K562 (cell line): Measurements from ENCODE around the gene SCNN1A. TPM values are rescaled to one million over a fixed set of nuclear protein-coding genes. Genes with fewer than 3 reads are reported as not detected.

Experiments used
- ATAC-seq: fragments of 200-7000 bp; cut with Tn5 transposase; 3 replicates; pipeline ENCODE4 v1.9.1; 2020; ENCODE audit warnings: moderate library complexity
- BruUV-seq: library from RNA; stranded (reverse); fragments of 400-500 nt; replicated peaks from 2 replicates; lab custom pipeline; 2021; lab: Mats Ljungman, UMichigan
- CTCF ChIA-PET: fragments of 300-600 bp; formaldehyde crosslinking; extraction: SDS; loops from one replicate; lab custom pipeline; 2021; ENCODE audit warnings: low intra/inter-chr PET ratio; lab: Yijun Ruan, JAX
- POLR2A ChIA-PET: fragments of 300-600, 350-650 bp; sonication (Branson Sonifier 250); formaldehyde crosslinking; extraction: SDS; loops from one replicate; lab custom pipeline; 2021; ENCODE audit warnings: antibody characterized with exemption, inconsistent platforms; lab: Yijun Ruan, JAX
- DNase-seq, 4 experiments: peaks; one replicate each; pipeline versions ENCODE4 v3.0.0 to v3.0.0-alpha.2; 2011 to 2018; ENCODE audit warnings: low spot score in 3 of 4, mixed read lengths in 3 of 4; ENCODE audit errors: extremely low read depth in 1 of 4
- FAIRE-seq: peaks from 2 replicates; lab custom pipeline; 2011; peaks lifted over from hg19 to GRCh38; lab: Jason Lieb, UNC
- H2AFZ ChIP-seq: 2 replicates; pipeline ENCODE4 v1.6.0; 2011; ENCODE audit warnings: low read depth, low read length, control low read depth, inconsistent platforms
- H3K27ac ChIP-seq: fragments of 200-600 bp; 3 replicates; pipeline ENCODE4 v1.8.0; 2011; ENCODE audit warnings: low read depth, mild to moderate bottlenecking, control low read depth, inconsistent platforms, low read length, moderate library complexity, mixed read lengths; ENCODE audit errors: extremely low read depth
- H3K27me3 ChIP-seq, 2 experiments: fragments of 300-600 bp in 1 of 2; 2 replicates in 1 of 2; 3 replicates in 1 of 2; pipeline versions ENCODE4 v1.6.0 to v1.8.0; 2011; ENCODE audit warnings: inconsistent platforms in 2 of 2, low read length in 2 of 2, mild to moderate bottlenecking in 1 of 2, mixed read lengths in 1 of 2, moderate library complexity in 1 of 2; ENCODE audit not compliant: control insufficient read depth in 2 of 2, insufficient read depth in 2 of 2
- H3K36me3 ChIP-seq: fragments of 300-600 bp; 3 replicates; pipeline ENCODE4 v1.8.0; 2011; ENCODE audit warnings: mild to moderate bottlenecking, low read length, inconsistent platforms; ENCODE audit not compliant: control insufficient read depth, insufficient read depth
- H3K4me1 ChIP-seq, 2 experiments: fragments of 200-600 bp in 1 of 2; replicated peaks in 1 of 2; 2 replicates in 1 of 2; 3 replicates in 1 of 2; pipeline versions ENCODE4 v1.5.1 to v1.8.0; 2011; ENCODE audit warnings: inconsistent platforms in 2 of 2, low read length in 2 of 2, mild to moderate bottlenecking in 1 of 2, mixed read lengths in 1 of 2, moderate library complexity in 1 of 2; ENCODE audit not compliant: control insufficient read depth in 2 of 2, insufficient read depth in 2 of 2
- H3K4me2 ChIP-seq: 2 replicates; pipeline ENCODE4 v1.6.1; 2011; ENCODE audit warnings: low read length, control low read depth, inconsistent platforms, mixed read lengths; ENCODE audit not compliant: insufficient read depth
- H3K4me3 ChIP-seq: fragments of 200-600 bp; sonication (generic), shearing (Covaris generic); 2 replicates; pipeline ENCODE4 v1.5.1; 2016; ENCODE audit warnings: control low read depth, inconsistent platforms
- H3K79me2 ChIP-seq: fragments of 200-600 bp; 3 replicates; pipeline ENCODE4 v1.8.0; 2011; ENCODE audit warnings: low read length, inconsistent platforms; ENCODE audit not compliant: control insufficient read depth, insufficient read depth
- H3K9ac ChIP-seq, 2 experiments: 2 replicates each; pipeline versions ENCODE4 v1.6.0 to v1.6.1; 2011; ENCODE audit warnings: low read depth in 2 of 2, low read length in 2 of 2, control low read depth in 1 of 2, inconsistent platforms in 1 of 2, mild to moderate bottlenecking in 1 of 2, mixed read lengths in 1 of 2; ENCODE audit not compliant: insufficient read depth in 1 of 2
- H3K9me1 ChIP-seq: one replicate; pipeline ENCODE4 v1.6.0; 2011; ENCODE audit warnings: inconsistent platforms, mild to moderate bottlenecking, low read length, moderate library complexity; ENCODE audit not compliant: control insufficient read depth, insufficient read depth
- H3K9me3 ChIP-seq: replicated peaks from 2 replicates; pipeline ENCODE4 v1.5.1; 2011; ENCODE audit warnings: low read depth, low read length, inconsistent platforms; ENCODE audit not compliant: control insufficient read depth, insufficient read depth
- H4K20me1 ChIP-seq: replicated peaks from 2 replicates; pipeline ENCODE4 v1.6.1; 2011; ENCODE audit warnings: low read length, inconsistent platforms, mixed read lengths; ENCODE audit not compliant: control insufficient read depth, insufficient read depth
- CREB3L1 ChIP-seq: fragments of 450-650 bp; IDR thresholded peaks from 2 replicates; pipeline ENCODE4 v1.6.1; 2014; ENCODE audit warnings: low read depth, mild to moderate bottlenecking, moderate library complexity, borderline replicate concordance
- MLLT1 ChIP-seq, 2 experiments: fragments of 450-650 bp; IDR thresholded peaks; 2 replicates each; pipeline ENCODE4 v1.6.1; 2016
- WGBS: fragments of 100-300 bp; shearing (Covaris generic); methylation state at CpG from one replicate; pipeline ENCODE4 v1.1.6; 2016; ENCODE audit warnings: low coverage, mixed read lengths; ENCODE audit not compliant: insufficient coverage; ENCODE audit errors: missing lambda C conversion rate; 5-methylcytosine and 5-hydroxymethylcytosine counted together
- in situ Hi-C: fragments of 300-500 bp; cut with MboI; formaldehyde crosslinking; loops from 4 replicates; pipeline ENCODE4 v1.15.0; 2018; ENCODE audit warnings: inconsistent platforms, mixed read lengths
- intact Hi-C: fragments of 100-400 bp; cut with micrococcal nuclease; formaldehyde crosslinking; loops from 2 replicates; pipeline ENCODE4 v1.14.2; 2022
- polyA plus RNA-seq, 8 experiments: library from polyadenylated mRNA; depleted of rRNA in 4 of 8; stranded (reverse) in 5 of 8; unstranded in 3 of 8; fragments of >200 nt; fragmentation: Nextera tagmentation in 2 of 8; fragmentation: Illumina TruSeq in 1 of 8; extraction: Ambion mirVana in 2 of 8; extraction: Trizol in 1 of 8; gene quantifications; 2 replicates each; pipeline versions ENCODE4 v1.2.1 to v1.2.3, GENCODE V29; 2011 to 2014; ENCODE audit warnings: inconsistent platforms in 1 of 8, missing spikeins in 1 of 8
- total RNA-seq, 7 experiments: library from RNA; depleted of rRNA in 6 of 7; stranded (reverse); fragments of >200 nt in 6 of 7; fragmentation: Illumina TruSeq in 2 of 7; extraction: Trizol in 2 of 7; gene quantifications; 2 replicates each; pipeline versions ENCODE4 v1.2.1 to v1.2.3, GENCODE V29; 2011 to 2021; ENCODE audit warnings: low replicate concordance in 1 of 7

Gene SCNN1A
- total and polyA plus RNA-seq, 9 of the 15 experiments (the other 6 are each of a cell fraction or from before 2014, with no cell fraction given), result 0.15 to 0.49 (median 0.32) TPM; not detected in 5

GRCh38 chr12:6364044-6364374 is 11.4 kb downstream of the SCNN1A start:
- CTCF ChIA-PET, result no interaction called here
- Histone ChIP-seq H3K27ac (peak overlapping the region; percentile 76; the same call in 2 of the 3 replicates), H3K4me1 (peaks cover 13 to 18% of the 10 kb centered on the region in 2 experiments; a peak in 4 of 5 replicates), H3K4me3 (peak overlapping the region; percentile 56), H3K9me3 (no peaks in the 10 kb centered on the region), H3K9ac (peak overlapping the region; percentile 68 to 92; a peak in 3 of 4 replicates)
- FAIRE-seq (no peak), DNase-seq (no peak)
- in situ Hi-C loops, result no loop called here
- BruUV-seq, result no TSS peak
- peak in 1 of 2 experiments; percentile 72; a peak in 1 of 4 replicates for TF ChIP-seq MLLT1 (IDR thresholded peaks at IDR 0.05)
- no peak for TF ChIP-seq CREB3L1
- TF ChIP-seq, all 486 proteins: peak for 1
- POLR2A ChIA-PET, result interaction anchor here (0.8 kb wide), 1 partner anchor 8 kb away, joined by 3 read pairs; no protein-coding TSS in a partner anchor
- no peaks in the 10 kb centered on the region for H3K27me3 ChIP-seq
- intact Hi-C loops, result no loop called here
- no peak; the same call in 2 of the 3 replicates for ATAC-seq
- no peaks in the 10 kb centered on the region for H3K9me1 ChIP-seq
- no peaks in the 10 kb centered on the region for H3K36me3 ChIP-seq
- peak overlapping the region; percentile 93 for H2AFZ ChIP-seq
- peak overlapping the region; percentile 79 for H3K4me2 ChIP-seq
- H4K20me1 ChIP-seq, result no peaks in the 10 kb centered on the region
- no peaks in the 10 kb centered on the region for H3K79me2 ChIP-seq
- 62% methylated on average over 5 of the region's 15 CpGs for WGBS
